ENCODE measurements around the gene CD300LG. TPM values are rescaled to one million over a fixed set of nuclear protein-coding genes. Genes with fewer than 3 reads are reported as not detected.

CD300LG gene
- total and polyA plus RNA-seq, 2 experiments from 2014 or later: not detected

GRCh38 chr17:43891851-43892646 lies 45.1 kb downstream of the CD300LG start:
- Mint-ChIP-seq H3K4me1 (peaks cover 30% of the 10 kb centered on the region), H3K9me3 (no peaks in the 10 kb centered on the region; the same call in 2 of the 3 replicates), H3K36me3 (ENCODE audit: low read depth) (peaks cover 34% of the 10 kb centered on the region), H3K4me3 (peak overlapping the region; percentile 38; the same call in 2 of the 3 replicates), H3K27me3 (ENCODE audit: insufficient read depth, low read depth, poor library complexity) (no peaks in the 10 kb centered on the region), H3K27ac (peak overlapping the region; percentile 87)
- Histone ChIP-seq H2AFZ (no peak overlapping the region), H3K4me1 (ENCODE audit: insufficient read depth) (peaks cover 28% of the 10 kb centered on the region), H3K36me3 (ENCODE audit: insufficient read depth) (no peaks in the 10 kb centered on the region), H3K9me2 (ENCODE audit: insufficient read depth) (no peaks in the 10 kb centered on the region), H4K20me1 (replicated peaks; ENCODE audit: insufficient read depth) (no peaks in the 10 kb centered on the region; the same call in 1 of the 2 replicates), H3F3A (replicated peaks; ENCODE audit: low read depth) (peaks cover 4% of the 10 kb centered on the region; the same call in 1 of the 2 replicates), H3K27ac (ENCODE audit: low read depth) (peak overlapping the region; percentile 80), H3K4me2 (peak overlapping the region; percentile 71), H3K79me2 (replicated peaks; ENCODE audit: insufficient read depth) (no peaks in the 10 kb centered on the region; the same call in 1 of the 2 replicates), H3K4me3 (peak overlapping the region; percentile 30), H3K27me3 (ENCODE audit: insufficient read depth) (no peaks in the 10 kb centered on the region)
- TF ChIP-seq NANOG (IDR thresholded peaks at IDR 0.05; ENCODE audit: borderline replicate concordance) (0 out of 2 replicates have a peak, but pooled peaks have one; percentile 37), ZNF114 (CRISPR knock-in tag; IDR thresholded peaks at IDR 0.05) (no peak)
- peak; percentile 53 for DNase-seq (ENCODE audit: low spot score)
- ATAC-seq: peak; percentile 91

GRCh38 chr17:43892647-43892952 lies 45.6 kb downstream of the CD300LG start:
- Mint-ChIP-seq H3K27me3 (ENCODE audit: insufficient read depth, low read depth, poor library complexity) (peaks cover 2% of the 10 kb centered on the region), H3K36me3 (ENCODE audit: low read depth) (peaks cover 38% of the 10 kb centered on the region), H3K27ac (peak overlapping the region; percentile 87), H3K9me3 (no peaks in the 10 kb centered on the region; the same call in 2 of the 3 replicates), H3K4me1 (peaks cover 32% of the 10 kb centered on the region), H3K4me3 (peak overlapping the region; percentile 38; the same call in 2 of the 3 replicates)
- DNase-seq (ENCODE audit: low spot score) (no peak), ATAC-seq (no peak)
- no peaks in the 10 kb centered on the region; the same call in 1 of the 2 replicates for H3K79me2 ChIP-seq (replicated peaks; ENCODE audit: insufficient read depth)
- H4K20me1 ChIP-seq (replicated peaks; ENCODE audit: insufficient read depth): no peaks in the 10 kb centered on the region; the same call in 1 of the 2 replicates
- H3F3A ChIP-seq (replicated peaks; ENCODE audit: low read depth): peaks cover 4% of the 10 kb centered on the region; the same call in 1 of the 2 replicates
- H3K27ac ChIP-seq (ENCODE audit: low read depth): peak overlapping the region; percentile 80
- H3K4me2 ChIP-seq: peak overlapping the region; percentile 71
- H2AFZ ChIP-seq: no peak overlapping the region
- H3K4me3 ChIP-seq: peak overlapping the region; percentile 30; the same call in 1 of the 2 replicates
- H3K4me1 ChIP-seq (ENCODE audit: insufficient read depth): peaks cover 28% of the 10 kb centered on the region
- H3K27me3 ChIP-seq (ENCODE audit: insufficient read depth): no peaks in the 10 kb centered on the region
- H3K9me2 ChIP-seq (ENCODE audit: insufficient read depth): no peaks in the 10 kb centered on the region
- no peaks in the 10 kb centered on the region for H3K36me3 ChIP-seq (ENCODE audit: insufficient read depth)
- TF ChIP-seq ZNF114 (CRISPR knock-in tag; IDR thresholded peaks at IDR 0.05) (no peak), REST (IDR thresholded peaks at IDR 0.05; ENCODE audit: unreplicated experiment) (no peak), EZH2 (IDR thresholded peaks at IDR 0.05; ENCODE audit: low read depth, unreplicated experiment) (no peak), NANOG (IDR thresholded peaks at IDR 0.05; ENCODE audit: borderline replicate concordance) (no peak), CREB1 (CRISPR knock-in tag; IDR thresholded peaks at IDR 0.05; ENCODE audit: low read depth) (no peak), POLR2AphosphoS5 (IDR thresholded peaks at IDR 0.05; ENCODE audit: low read depth) (no peak), ZNF331 (CRISPR knock-in tag; IDR thresholded peaks at IDR 0.05; ENCODE audit: low read depth) (no peak), CTCF (conservative IDR thresholded peaks at IDR 0.05; ENCODE audit: low read depth in 2 of 2) (no peak), STAT1 (IDR thresholded peaks at IDR 0.05; ENCODE audit: unreplicated experiment) (no peak), EZH2phosphoT487 (IDR thresholded peaks at IDR 0.05; ENCODE audit: unreplicated experiment) (no peak), JUNB (IDR thresholded peaks at IDR 0.05; ENCODE audit: unreplicated experiment) (no peak)

All from GM23338 (cell line).